ENCODE results near the gene PPP1R2.
A peak's percentile ranks its signal among the peaks of the same experiment; 100 is the strongest.

GRCh38 chr3:195522254-195523023 lies 20.7 kb downstream of the PPP1R2 start:
- TF ChIP-seq CTCF (IDR thresholded peaks at IDR 0.05) (peak; percentile 46 to 91 (median 84)), POLR2A (IDR thresholded peaks at IDR 0.05) (no peak)

All from Peyer's patch (tissue), 4 donors.